ENCODE results near the gene DMRTB1. TPM values are rescaled to one million over a fixed set of nuclear protein-coding genes. Genes with fewer than 3 reads are reported as not detected.

The DMRTB1 gene
- total and polyA plus RNA-seq, 2 of the 8 experiments (the other 6 are each of a cell fraction or from before 2014, with no cell fraction given), result 0.06 to 0.35 TPM

DNA sequence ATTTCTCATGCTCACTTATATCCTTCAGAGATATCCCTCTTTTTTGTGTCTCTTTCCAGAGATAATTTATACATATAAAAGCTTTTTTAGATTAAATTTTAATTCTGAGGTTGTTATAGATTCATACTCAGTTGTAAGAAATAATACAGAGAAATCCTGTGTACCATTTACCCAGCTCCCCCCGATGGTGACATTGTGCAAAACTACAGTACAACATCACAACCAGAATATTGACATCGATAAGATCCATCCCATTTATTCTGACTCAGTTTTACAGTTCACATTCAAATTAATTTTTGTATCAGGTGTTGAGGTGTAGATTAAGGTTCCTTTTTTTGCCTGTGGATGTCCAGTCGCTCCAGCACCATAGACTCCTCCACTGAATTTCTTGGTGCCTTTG lies 14.3 kb downstream of the DMRTB1 start:
- H3K9ac ChIP-seq (replicated peaks in 1 of 4; ENCODE audit: extremely low read depth in 1 of 4, low read depth in 3 of 4, low read length in 3 of 4), result no peak overlapping the region
- H3K18ac ChIP-seq (ENCODE audit: extremely low read depth, low read length), result no peak overlapping the region
- H3K27ac ChIP-seq (ENCODE audit: low read depth, low read length), result no peak overlapping the region
- H3K4me1 ChIP-seq (replicated peaks in 1 of 4; ENCODE audit: control insufficient read depth in 3 of 4, insufficient read depth in 4 of 4, low read length in 3 of 4), result peaks cover 0 to 7% (median 4%) of the 10 kb centered on the region in 4 experiments; a peak in 5 of 7 replicates
- no peak for TF ChIP-seq BACH1 (IDR thresholded peaks at IDR 0.05; ENCODE audit: low read length)
- TF ChIP-seq, protein P1, sequence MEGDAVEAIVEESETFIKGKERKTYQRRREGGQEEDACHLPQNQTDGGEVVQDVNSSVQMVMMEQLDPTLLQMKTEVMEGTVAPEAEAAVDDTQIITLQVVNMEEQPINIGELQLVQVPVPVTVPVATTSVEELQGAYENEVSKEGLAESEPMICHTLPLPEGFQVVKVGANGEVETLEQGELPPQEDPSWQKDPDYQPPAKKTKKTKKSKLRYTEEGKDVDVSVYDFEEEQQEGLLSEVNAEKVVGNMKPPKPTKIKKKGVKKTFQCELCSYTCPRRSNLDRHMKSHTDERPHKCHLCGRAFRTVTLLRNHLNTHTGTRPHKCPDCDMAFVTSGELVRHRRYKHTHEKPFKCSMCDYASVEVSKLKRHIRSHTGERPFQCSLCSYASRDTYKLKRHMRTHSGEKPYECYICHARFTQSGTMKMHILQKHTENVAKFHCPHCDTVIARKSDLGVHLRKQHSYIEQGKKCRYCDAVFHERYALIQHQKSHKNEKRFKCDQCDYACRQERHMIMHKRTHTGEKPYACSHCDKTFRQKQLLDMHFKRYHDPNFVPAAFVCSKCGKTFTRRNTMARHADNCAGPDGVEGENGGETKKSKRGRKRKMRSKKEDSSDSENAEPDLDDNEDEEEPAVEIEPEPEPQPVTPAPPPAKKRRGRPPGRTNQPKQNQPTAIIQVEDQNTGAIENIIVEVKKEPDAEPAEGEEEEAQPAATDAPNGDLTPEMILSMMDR (IDR thresholded peaks at IDR 0.05; ENCODE audit: control extremely low read depth in 1 of 3, insufficient read depth in 1 of 3, low read depth in 1 of 3, low read length in 3 of 3), result peak in 2 of 3 experiments; percentile 7 to 38; a peak in 2 of 4 replicates
- no peak for TF ChIP-seq RBBP5 (IDR thresholded peaks at IDR 0.05; ENCODE audit: borderline replicate concordance, low read depth, low read length)
- TF ChIP-seq SP1 (IDR thresholded peaks at IDR 0.05; ENCODE audit: low read depth, low read length), result no peak
- TF ChIP-seq JUN (IDR thresholded peaks at IDR 0.05; ENCODE audit: low read depth, low read length), result no peak
- no peak for TF ChIP-seq HDAC6 (IDR thresholded peaks at IDR 0.05; ENCODE audit: low read depth, low read length)
- TF ChIP-seq CBX8 (IDR thresholded peaks at IDR 0.05; ENCODE audit: borderline replicate concordance, low read depth, low read length), result no peak
- no peak for TF ChIP-seq TAF7 (optimal IDR thresholded peaks at IDR 0.05; ENCODE audit: borderline replicate concordance, low read depth, low read length)
- TF ChIP-seq RAD21 (IDR thresholded peaks at IDR 0.05 in 1 of 2, conservative IDR thresholded peaks at IDR 0.05 in 1 of 2; ENCODE audit: low read depth in 2 of 2, low read length in 2 of 2), result peak; percentile 12 to 13; a peak in 1 of 4 replicates
- H3K4me2 ChIP-seq (ENCODE audit: insufficient read depth in 1 of 2, low read depth in 2 of 2, low read length in 2 of 2), result no peak overlapping the region
- no peak overlapping the region for H3K56ac ChIP-seq (replicated peaks; ENCODE audit: insufficient read length, low read depth, low read length)
- H3K23me2 ChIP-seq (ENCODE audit: low read depth, low read length), result no peaks in the 10 kb centered on the region
- H2BK120ac ChIP-seq (replicated peaks; ENCODE audit: low read depth, low read length), result no peak overlapping the region
- H2BK15ac ChIP-seq (ENCODE audit: low read length), result no peak overlapping the region
- no peaks in the 10 kb centered on the region; a peak in 1 of 4 replicates for H3K79me2 ChIP-seq (ENCODE audit: control insufficient read depth in 1 of 2, insufficient read depth in 2 of 2, low read length in 2 of 2)
- no peak overlapping the region for H3K4ac ChIP-seq (replicated peaks; ENCODE audit: insufficient read length, low read depth, low read length)
- no peaks in the 10 kb centered on the region for H3K36me3 ChIP-seq (ENCODE audit: control insufficient read depth in 2 of 4, insufficient read depth in 4 of 4, low read length in 3 of 4)
- DNase-seq (ENCODE audit: low read depth in 1 of 2, low spot score in 2 of 2) (no peak), FAIRE-seq (peak; percentile 42)
- H2BK20ac ChIP-seq (ENCODE audit: low read length), result no peak overlapping the region
- no peak overlapping the region for H2BK12ac ChIP-seq (ENCODE audit: low read depth, low read length)
- WGBS, 2 experiments (ENCODE audit: extremely low coverage in 1 of 2, insufficient coverage in 1 of 2, insufficient read length in 1 of 2, insufficient replicate concordance in 2 of 2, low coverage in 1 of 2, low lambda C conversion rate in 2 of 2, missing lambda C conversion rate in 1 of 2), result 90% methylated on average over 3 of the region's 3 CpGs; no CpG with 5 or more reads in 1 of the 2 experiments
- POLR2A ChIA-PET (ENCODE audit: partially characterized antibody), result interaction anchor here (1.0 kb wide), 1 partner anchor 9 kb away, joined by 3 read pairs; no protein-coding TSS in a partner anchor
- no peak overlapping the region for H2BK5ac ChIP-seq (ENCODE audit: low read depth, low read length)
- no peaks in the 10 kb centered on the region for H3K79me1 ChIP-seq (ENCODE audit: low read depth, low read length)
- H3K4me3 ChIP-seq (ENCODE audit: extremely low read depth in 1 of 4, insufficient read depth in 2 of 4, low read depth in 3 of 4, low read length in 4 of 4), result no peak overlapping the region
- no peak overlapping the region for H2AK5ac ChIP-seq (ENCODE audit: low read depth, low read length)
- H2AFZ ChIP-seq (ENCODE audit: low read length), result no peak overlapping the region
- H3K9me3 ChIP-seq (ENCODE audit: insufficient read depth in 2 of 2, low read depth in 1 of 2, low read length in 1 of 2), result 0 out of 4 replicates have a peak, but pooled peaks cover 0 to 3% of the 10 kb centered on the region in 2 experiments
- peaks cover 0 to 6% (median 2%) of the 10 kb centered on the region in 4 experiments; a peak in 3 of 7 replicates for H3K27me3 ChIP-seq (replicated peaks in 1 of 4; ENCODE audit: control insufficient read depth in 3 of 4, extremely low read depth in 1 of 4, insufficient read depth in 3 of 4, low read length in 3 of 4)
- CTCF ChIA-PET (ENCODE audit: partially characterized antibody), result interaction anchor here (1.0 to 16.5 kb wide), 7 partner anchors 11 to 144 kb away, joined by 3 to 248 read pairs (median 4); partner anchors contain the start of gene DMRTB1
- no peak overlapping the region for H4K8ac ChIP-seq (ENCODE audit: extremely low read depth, insufficient read depth, low read length)
- no peak overlapping the region for H3K14ac ChIP-seq (ENCODE audit: insufficient read length)
- H4K91ac ChIP-seq (replicated peaks; ENCODE audit: insufficient read length, low read length), result no peak overlapping the region
- no peaks in the 10 kb centered on the region for H4K20me1 ChIP-seq (replicated peaks in 1 of 2; ENCODE audit: control insufficient read depth in 1 of 2, insufficient read depth in 2 of 2, low read length in 2 of 2)
- no peak overlapping the region for H4K5ac ChIP-seq (ENCODE audit: insufficient read length, low read depth, low read length)
- H3K23ac ChIP-seq (ENCODE audit: insufficient read length), result no peak overlapping the region
